Uterus (tissue), 4 donors: ENCODE measurements around the gene IGF2BP2. TPM values are rescaled to one million over a fixed set of nuclear protein-coding genes. Genes with fewer than 3 reads are reported as not detected.

Source experiments
- DNase-seq, 2 donors: peaks; one replicate each; pipeline ENCODE4 v3.0.0-alpha.2; 2019 to 2020
- H3K27ac ChIP-seq, 2 donors: fragments of 200-600 bp; sonication (generic); 1 replicate in 1 of 2; 2 replicates in 1 of 2; pipeline ENCODE4 v1.5.1; 2016 to 2018
- H3K27me3 ChIP-seq, 2 donors: fragments of 200-600 bp; sonication (generic); one replicate each; pipeline ENCODE4 v1.5.1; 2018 to 2019; ENCODE audit warnings: control low read depth in 1 of 2
- H3K36me3 ChIP-seq, 2 donors: fragments of 200-600 bp; sonication (generic); one replicate each; pipeline ENCODE4 v1.5.1; 2019; ENCODE audit warnings: control low read depth in 1 of 2
- H3K4me1 ChIP-seq, 2 donors: fragments of 200-600 bp; sonication (generic); one replicate each; pipeline ENCODE4 v1.5.1; 2018 to 2019; ENCODE audit warnings: control low read depth in 1 of 2
- H3K4me3 ChIP-seq, 2 donors: fragments of 200-600 bp; sonication (generic); 1 replicate in 1 of 2; 2 replicates in 1 of 2; pipeline ENCODE4 v1.5.1; 2018 to 2019; ENCODE audit warnings: mild to moderate bottlenecking in 1 of 2
- H3K9me3 ChIP-seq, 2 donors: fragments of 200-600 bp; sonication (generic); one replicate each; pipeline ENCODE4 v1.5.1; 2019; ENCODE audit warnings: control low read depth in 1 of 2
- POLR2A ChIP-seq, 2 donors: fragments of 450-650 bp; IDR thresholded peaks; one replicate each; pipeline ENCODE4 v1.6.1; 2016; ENCODE audit warnings: antibody characterized with exemption in 2 of 2, mild to moderate bottlenecking in 1 of 2, moderate library complexity in 1 of 2
- intact Hi-C: fragments of 100-400 bp; cut with DNase I; formaldehyde crosslinking; loops from one replicate; pipeline ENCODE4 v1.15.1; 2023; ENCODE audit warnings: low total_unique reads
- total RNA-seq, 4 donors: library from RNA; depleted of rRNA in 3 of 4; stranded (reverse); fragments of >200 nt in 3 of 4; gene quantifications; one replicate each; pipeline versions ENCODE4 v1.1.0 to v1.2.4, GENCODE V29; 2014 to 2023
- TF ChIP-seq, protein P1 (sequence below), 4 experiments: fragments of 200-600 bp in 2 of 4; fragments of 450-650 bp in 2 of 4; sonication (generic) in 2 of 4; IDR thresholded peaks; one replicate each; pipeline ENCODE4 v1.5.1; 2016 to 2019; ENCODE audit warnings: antibody characterized with exemption in 4 of 4, mild to moderate bottlenecking in 2 of 4, moderate library complexity in 1 of 4
- donor health status: DM: yes; HTN: yes; CAD: no.

The IGF2BP2 gene
- total RNA-seq, 4 donors from 2014 or later, result 2.9 to 65.6 (median 13.1) TPM

- intact Hi-C loops, result no loop called here
- DNase-seq, result no peak
- no peak overlapping the region for H3K4me3 ChIP-seq
- no peaks in the 10 kb centered on the region for H3K27me3 ChIP-seq
- H3K4me1 ChIP-seq, result no peaks in the 10 kb centered on the region
- no peaks in the 10 kb centered on the region for H3K36me3 ChIP-seq
- no peaks in the 10 kb centered on the region for H3K9me3 ChIP-seq
- no peak overlapping the region for H3K27ac ChIP-seq
- TF ChIP-seq, protein P1, sequence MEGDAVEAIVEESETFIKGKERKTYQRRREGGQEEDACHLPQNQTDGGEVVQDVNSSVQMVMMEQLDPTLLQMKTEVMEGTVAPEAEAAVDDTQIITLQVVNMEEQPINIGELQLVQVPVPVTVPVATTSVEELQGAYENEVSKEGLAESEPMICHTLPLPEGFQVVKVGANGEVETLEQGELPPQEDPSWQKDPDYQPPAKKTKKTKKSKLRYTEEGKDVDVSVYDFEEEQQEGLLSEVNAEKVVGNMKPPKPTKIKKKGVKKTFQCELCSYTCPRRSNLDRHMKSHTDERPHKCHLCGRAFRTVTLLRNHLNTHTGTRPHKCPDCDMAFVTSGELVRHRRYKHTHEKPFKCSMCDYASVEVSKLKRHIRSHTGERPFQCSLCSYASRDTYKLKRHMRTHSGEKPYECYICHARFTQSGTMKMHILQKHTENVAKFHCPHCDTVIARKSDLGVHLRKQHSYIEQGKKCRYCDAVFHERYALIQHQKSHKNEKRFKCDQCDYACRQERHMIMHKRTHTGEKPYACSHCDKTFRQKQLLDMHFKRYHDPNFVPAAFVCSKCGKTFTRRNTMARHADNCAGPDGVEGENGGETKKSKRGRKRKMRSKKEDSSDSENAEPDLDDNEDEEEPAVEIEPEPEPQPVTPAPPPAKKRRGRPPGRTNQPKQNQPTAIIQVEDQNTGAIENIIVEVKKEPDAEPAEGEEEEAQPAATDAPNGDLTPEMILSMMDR (IDR thresholded peaks at IDR 0.05), result no peak
- no peak for TF ChIP-seq POLR2A (IDR thresholded peaks at IDR 0.05)
Measured at GRCh38 chr3:185718736-185719593, 105.9 kb downstream of the IGF2BP2 start.

DNA sequence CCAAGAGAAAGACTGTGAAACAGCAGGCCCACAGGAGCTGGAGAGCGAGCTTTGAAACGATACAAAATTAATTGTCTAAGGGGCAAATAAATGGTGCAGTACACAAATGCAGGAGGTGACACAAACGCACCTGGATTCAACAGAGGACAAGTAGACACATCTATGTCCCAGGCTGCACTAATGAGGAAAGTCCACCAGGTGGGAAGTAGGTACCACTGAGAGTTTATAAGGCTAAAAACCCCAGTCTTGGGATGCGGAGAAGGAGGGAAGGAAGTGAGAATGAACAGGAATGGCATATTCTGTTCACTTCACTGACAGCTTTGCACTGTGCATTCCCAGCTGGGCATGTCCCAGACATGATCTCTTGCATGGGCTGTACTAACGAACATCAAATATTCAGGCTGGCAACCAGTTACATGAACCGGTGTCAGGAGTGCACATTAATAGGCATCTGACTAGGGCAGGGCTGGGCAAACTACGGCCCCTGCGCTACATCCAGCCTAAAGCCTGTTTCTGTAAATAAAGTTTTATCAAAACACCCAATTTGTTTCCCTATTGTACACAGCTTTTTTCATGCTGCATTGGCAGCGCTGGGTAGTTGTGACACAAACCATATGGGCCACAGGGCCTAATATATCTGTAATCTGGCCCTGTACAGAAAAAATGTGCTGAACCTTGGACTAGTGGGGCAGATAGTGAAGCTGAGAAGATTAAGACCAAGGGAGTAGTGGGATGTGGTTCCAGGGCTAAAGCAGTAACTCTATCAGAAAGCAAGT lies 107.0 kb downstream of the IGF2BP2 start:
- H3K9me3 ChIP-seq, result no peaks in the 10 kb centered on the region
- no peak for DNase-seq
- no peaks in the 10 kb centered on the region for H3K27me3 ChIP-seq
- H3K4me3 ChIP-seq, result no peak overlapping the region
- TF ChIP-seq, protein P1 (IDR thresholded peaks at IDR 0.05), result no peak
- no peak for TF ChIP-seq POLR2A (IDR thresholded peaks at IDR 0.05)
- H3K4me1 ChIP-seq, result no peaks in the 10 kb centered on the region
- no peaks in the 10 kb centered on the region for H3K36me3 ChIP-seq
- intact Hi-C loops, result no loop called here
- peak overlapping the region in 1 of 2 donors; percentile 49 for H3K27ac ChIP-seq

- intact Hi-C loops, result no loop called here
- DNase-seq, result no peak
- Histone ChIP-seq H3K4me1 (no peaks in the 10 kb centered on the region), H3K36me3 (no peaks in the 10 kb centered on the region), H3K4me3 (no peak overlapping the region), H3K9me3 (no peaks in the 10 kb centered on the region), H3K27me3 (no peaks in the 10 kb centered on the region), H3K27ac (peak overlapping the region in 1 of 2 donors; percentile 49)
- TF ChIP-seq, protein P1 (IDR thresholded peaks at IDR 0.05), result no peak
- no peak for TF ChIP-seq POLR2A (IDR thresholded peaks at IDR 0.05)
Measured at GRCh38 chr3:185717121-185717520, 107.7 kb downstream of the IGF2BP2 start.

DNA sequence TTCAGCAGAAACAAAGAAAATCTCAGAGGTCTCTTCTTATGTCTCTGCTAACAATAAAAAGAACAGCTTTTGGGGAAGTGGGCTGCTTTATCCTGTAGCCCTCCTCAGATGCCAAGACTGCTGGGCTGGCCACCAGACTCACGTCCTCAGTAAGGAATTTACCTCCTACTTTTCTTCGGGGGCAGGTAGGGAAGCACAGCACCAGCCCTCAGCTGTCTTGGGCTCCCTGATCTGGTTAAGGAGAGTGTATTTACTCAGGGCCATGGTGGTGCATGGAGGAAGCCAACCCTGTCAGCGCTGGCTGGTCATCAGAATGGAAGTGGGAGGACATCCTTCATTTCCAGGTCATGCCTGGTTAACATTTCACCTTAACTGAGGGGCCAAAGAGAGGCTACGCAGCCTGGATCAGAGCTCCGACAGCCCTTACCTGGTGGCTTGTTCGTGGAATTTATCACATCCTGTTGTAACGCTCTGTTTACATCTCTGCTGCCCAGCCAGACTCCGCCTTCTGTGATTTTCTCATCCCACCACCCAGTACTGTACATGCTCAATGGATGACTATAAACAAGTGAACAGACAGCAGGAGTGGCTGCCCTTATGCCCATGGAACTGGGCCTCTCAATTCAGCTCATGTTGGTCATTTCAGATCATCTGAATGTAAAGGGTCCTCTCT lies 108.3 kb downstream of the IGF2BP2 start:
- Histone ChIP-seq H3K4me3 (no peak overlapping the region), H3K36me3 (no peaks in the 10 kb centered on the region), H3K27ac (no peak overlapping the region), H3K4me1 (no peaks in the 10 kb centered on the region), H3K27me3 (no peaks in the 10 kb centered on the region), H3K9me3 (no peaks in the 10 kb centered on the region)
- no peak for DNase-seq
- TF ChIP-seq POLR2A (IDR thresholded peaks at IDR 0.05), result no peak
- TF ChIP-seq, protein P1 (IDR thresholded peaks at IDR 0.05), result no peak
- intact Hi-C loops, result no loop called here
